NCI-H2227 treated with DMSO at 0.1 percent for 48 hours (cell line): ENCODE measurements around the gene APRT.
"Not testable (repeated sequence)": the region's sequence is repeated elsewhere in the genome, so short reads cannot be mapped to it uniquely, and the experiment has no call there.

Experiments
- DNase-seq: peaks from one replicate; lab custom pipeline; 2025; lab: John Stamatoyannopoulos, UW

APRT gene

GRCh38 chr16:88788749-88789148, 23.0 kb downstream of the APRT start:
- not testable (repeated sequence) for DNase-seq

DNA sequence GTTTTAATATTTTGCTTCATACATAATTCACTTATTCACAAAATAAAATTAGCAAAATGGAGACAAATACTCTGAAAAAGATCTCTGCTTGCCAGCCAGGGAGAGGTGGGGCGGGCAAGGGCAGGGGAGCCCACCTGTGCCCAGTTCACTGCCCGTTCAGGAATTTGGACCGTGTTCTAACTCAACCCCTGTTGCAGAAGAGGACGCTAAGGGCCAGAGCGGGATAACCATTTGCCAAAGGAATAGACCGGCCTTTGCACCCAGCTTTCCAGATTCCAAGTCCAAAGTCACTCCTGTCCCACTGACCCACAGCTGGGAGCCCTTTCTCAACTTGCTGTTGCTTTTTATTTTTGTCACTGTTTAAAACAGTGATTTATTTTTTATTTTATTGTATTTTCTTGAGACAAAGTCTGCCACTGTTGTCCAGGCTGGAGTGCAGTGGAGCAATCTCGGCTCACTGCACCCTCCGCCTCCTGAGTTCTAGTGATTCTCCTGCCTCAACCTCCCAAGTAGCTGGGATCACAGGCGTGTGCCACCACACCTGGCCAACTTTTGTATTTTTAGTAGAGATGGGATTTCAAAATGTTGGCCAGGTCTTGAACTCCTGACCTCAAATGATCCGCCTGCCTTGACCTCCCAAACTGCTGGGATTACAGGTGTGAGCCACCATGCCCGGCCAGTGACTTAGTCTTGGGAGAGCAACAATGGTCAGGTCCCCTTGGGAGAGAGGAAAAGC, 24.0 kb downstream of the APRT start:
- no peak for DNase-seq

DNA sequence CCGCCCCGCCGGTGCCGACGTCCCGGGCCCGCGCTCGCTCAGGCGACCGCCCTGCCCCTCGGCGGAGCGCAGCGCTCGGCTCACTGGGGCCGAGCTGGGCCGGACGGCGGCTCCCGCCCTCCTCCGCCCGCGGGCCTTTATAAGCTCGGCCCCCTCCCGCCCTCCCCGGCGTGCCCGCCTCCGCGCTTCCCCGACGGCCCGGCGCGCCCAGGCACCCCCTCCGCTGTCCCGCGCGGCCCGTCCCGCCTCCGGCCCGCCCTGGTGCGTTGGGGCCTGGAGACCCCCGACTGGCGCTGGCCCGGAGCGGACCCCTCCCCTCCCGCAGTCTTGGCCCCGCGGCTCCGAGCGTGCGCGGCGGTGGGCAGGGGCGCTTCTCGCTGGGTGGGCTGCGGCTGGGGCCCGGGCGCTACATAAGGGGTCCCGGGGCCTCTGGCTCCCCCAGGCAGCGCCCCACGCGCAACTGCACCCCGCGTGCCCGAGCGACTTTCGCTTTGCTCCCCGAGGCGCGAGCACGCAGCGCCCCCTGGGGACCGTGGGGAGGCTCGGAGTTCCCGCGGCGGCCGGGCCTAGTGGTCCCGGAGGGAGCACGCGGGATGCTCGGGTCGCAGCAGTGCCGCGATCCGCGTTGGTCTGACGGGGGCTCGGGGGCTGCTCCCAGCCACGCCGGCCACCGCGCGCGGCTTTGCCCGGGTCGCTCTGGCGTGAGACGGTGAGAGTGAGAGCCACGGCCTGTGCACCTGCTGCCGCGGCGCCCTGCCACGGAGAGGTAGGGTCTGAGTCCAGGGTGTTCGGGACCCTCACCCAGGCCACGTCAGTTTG, 26.4 kb downstream of the APRT start, which contains the start of gene PIEZO1:
Gene PIEZO1 (minus strand): TSS at position 115 of the 819 bp plus-strand sequence. CDS start 256 bp downstream, outside the sequence.
- DNase-seq: no peak

- DNase-seq: no peak
Measured at GRCh38 chr16:88784856-88785105, 26.9 kb downstream of the APRT start.

- no peak for DNase-seq
Measured at GRCh38 chr16:88784074-88784855, 27.5 kb downstream of the APRT start.

DNA sequence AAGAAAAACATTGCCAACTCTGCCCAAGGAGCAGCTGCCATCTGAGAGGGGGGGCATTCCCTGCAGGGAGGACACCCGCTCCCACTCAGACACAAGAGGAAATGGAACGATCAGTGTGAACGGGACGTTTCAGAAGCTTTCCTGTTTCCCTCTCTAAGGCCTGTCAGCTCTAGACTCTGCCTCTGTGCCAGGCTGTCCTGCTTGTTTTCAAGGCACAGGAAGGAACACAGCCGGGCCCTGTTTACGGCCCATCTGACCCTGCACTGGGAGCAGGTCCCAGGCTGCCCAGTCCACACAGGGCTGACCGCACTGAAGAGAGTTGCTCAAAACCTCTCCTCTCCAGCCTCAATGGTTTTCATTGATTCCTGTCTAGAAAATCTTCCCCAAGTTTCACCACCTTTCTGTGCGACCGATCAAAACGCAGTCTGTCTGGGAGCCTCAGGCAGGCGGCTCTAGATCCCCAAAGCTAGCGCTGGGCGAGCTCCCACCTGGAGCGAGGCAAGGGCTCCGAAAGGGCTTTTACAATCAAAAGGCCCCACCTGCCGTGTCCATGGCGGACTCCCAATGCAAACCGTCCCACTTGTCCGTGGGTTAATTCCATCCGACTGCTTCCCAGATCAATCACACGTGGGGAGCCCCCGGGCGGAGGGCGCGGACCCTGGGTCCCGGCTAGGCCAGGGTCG, 28.2 kb downstream of the APRT start:
- no peak for DNase-seq

DNA sequence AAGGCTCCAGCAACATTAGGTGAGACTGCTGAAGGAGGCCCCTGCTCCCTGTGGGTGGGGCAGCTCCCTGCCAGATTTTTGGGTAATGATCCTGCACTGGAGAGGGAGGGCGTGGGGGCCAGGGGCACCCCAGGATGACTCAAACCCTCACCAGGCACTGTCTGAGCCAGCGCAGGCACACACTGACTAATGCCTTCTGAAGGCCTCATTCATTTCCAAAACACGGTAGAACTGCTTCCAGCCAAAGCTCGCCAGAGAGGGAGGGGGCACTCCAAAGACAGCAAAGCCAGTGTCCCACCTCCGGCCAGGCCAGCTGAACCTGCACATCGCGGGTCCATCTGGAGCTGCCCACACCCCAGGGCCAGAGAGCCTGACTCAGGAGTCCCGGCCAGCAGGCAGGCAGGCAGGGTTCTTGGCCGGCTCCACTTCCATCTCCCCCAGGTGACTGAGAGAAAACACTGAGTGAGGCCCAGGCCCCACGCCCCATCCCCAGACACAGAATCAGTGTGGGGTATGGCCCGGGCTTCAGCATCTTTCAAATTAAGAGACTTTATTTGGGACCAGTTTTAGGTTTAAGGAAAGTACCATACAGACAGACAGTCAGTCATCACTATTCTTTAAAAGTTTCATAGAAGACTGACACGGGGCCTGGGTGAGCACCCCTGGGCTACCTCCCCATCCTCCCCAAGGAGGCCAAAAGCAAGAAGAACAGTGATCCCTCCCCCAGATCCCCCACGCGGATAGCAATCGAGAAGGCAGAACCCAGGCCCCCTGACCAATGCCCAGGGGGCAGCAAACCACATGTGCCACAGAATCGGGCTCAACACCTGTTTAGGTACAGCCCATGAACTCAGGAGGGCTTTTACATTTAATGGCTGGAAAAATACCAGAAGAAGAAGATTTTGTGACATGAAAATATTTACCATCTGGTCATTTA, 29.0 kb downstream of the APRT start:
- no peak for DNase-seq

- DNase-seq: no peak
Measured at GRCh38 chr16:88781140-88782077, 30.3 kb downstream of the APRT start.

DNA sequence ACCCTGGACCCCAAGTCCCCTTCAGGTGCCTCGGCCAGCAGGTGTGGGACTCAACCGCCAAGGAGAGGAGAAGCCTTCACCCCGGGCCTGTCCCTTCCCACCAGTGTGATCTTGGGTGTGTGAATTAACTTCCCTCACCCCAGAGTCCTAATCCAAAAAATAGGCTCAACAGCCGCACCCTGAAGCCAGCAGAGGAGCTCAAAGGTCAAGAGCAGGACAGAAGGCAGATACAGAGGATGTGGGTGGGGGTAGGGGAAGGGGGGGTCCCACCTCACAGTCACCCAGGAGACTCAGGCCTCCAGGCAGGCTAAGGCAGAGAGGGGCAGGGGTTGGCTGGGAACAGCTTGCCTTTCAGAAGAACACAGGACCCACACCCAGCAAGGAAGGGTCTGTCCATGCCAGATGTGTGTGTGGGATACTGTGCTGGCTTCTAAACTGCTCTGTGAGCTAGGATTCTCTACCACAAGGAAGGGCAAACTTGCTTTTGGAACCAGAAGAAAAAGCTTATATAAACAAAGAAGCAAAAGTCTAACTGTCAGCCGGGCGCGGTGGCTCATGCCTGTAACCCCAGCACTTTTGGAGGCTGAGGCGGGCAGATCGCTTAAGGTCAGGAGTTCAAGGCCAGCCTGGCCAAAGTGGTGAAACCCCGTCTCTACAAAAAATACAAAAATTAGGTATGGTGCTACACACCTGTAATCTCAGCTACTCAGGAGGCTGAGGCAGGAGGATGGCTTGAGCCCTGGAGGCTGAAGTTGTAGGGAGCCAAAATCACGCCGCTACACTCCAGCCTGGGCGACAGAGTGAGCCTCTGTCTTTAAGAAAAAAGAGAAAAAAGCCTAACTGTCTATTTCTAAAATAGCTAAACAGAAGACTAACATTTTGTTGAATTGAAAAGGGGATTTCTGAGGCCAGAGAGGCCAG, 31.3 kb downstream of the APRT start:
- DNase-seq: no peak

- DNase-seq: no peak
Measured at GRCh38 chr16:88779406-88780141, 32.2 kb downstream of the APRT start.

DNA sequence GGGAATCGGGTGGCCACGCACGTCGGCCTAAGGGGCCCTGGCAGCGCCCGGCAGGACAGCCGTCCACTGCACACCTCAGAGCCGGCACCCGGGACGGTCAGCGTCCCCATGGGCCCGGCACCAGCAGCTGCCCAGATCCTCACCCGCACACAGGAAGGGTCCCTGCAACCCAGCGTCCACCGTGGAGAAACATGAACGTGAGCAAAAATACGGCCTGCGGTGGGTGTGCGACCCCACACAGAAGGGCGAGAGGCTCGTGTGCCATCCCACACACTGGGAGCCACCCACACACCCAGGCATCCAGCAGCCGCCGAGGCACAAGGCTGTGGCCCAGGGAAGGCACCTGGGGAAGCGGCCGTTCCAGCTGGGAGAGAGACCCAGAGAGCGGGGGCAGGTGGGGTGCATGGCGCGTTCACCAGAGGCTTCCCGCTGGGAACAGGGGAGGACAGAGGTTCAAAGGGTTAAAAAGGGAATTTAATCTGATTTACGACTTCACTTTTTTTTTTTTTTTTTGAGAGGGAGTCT, 33.1 kb downstream of the APRT start:
- no peak for DNase-seq

GRCh38 chr16:88778271-88778525, 33.5 kb downstream of the APRT start:
- DNase-seq: no peak

DNA sequence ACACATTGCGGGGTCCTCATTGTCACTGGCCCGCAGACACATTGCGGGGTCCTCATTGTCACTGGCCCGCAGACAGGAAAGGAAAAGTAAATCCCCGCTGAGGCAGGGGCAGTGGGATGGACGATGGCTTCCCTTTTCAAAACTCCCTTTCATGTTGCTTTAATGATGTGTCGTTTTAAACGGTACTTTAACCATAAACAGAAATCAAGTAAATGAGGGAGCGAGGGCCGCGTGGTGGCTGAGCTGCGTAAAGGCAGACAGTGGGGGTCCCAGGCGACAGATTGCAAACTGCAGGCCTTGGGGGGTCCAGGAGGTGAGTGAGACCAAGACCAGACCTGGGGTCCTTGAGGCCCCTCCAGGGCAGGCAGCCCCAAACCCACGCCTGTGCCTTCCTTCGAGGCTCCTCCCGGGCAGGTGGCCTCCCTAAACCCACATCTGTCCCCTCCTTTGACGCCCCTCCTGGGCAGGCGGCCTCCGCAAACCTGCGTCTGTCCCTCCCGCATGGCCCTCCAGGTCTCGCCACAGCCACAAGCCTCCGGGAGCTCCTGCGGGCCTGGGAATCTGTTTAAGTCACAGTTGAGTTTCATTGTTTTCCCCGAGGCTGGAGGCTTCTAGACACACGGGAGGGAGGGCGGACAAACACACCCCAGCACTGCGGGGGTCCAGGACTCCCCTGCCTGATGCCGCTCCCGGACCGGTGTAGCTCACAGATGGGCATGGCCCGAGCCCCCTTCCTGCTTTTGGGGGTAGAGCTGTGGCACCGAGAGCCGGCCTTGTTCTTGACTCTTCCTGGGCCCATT, 34.1 kb downstream of the APRT start:
- no peak for DNase-seq

GRCh38 chr16:88775825-88776224, 35.9 kb downstream of the APRT start:
- no peak for DNase-seq

DNA sequence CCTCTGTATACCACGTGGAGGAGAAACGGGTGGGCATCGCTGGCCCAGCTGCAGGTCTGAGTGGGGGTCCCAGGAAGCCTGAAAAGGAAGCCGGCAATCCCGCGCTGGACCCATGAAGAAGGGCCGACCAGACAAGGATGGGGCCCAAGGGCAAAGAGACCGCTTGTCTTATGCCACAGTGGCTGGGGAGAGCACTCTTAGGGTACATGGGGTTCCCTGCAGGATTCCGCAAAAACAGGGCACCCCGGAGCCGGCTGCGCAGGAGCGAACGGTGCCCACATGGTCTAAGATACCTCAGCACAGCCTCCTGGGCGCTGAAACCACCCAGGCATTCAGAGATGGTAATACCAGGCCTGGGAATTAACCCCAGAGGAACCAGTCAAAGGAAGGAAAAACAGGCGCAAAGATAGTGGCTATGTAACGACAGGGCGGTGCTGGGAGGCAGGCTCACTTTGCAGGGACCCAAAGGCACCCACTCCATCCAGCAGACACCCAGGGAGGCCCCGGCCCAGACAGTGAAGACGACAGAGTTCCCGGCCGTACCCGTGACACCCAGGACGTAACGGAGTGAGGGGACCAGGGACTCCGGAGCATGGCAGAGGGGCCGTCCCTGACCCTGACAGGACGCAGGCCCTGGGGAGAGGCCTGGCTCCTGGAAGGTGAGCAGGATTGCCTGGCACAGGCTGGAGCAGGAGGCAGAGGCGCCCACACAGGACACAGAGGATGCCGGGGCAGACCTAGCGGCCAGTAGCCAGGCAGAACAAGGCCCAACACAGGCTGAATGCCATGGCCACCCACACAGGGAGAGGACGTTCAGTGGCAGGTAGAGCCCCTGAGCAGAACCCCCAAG, 37.0 kb downstream of the APRT start:
- DNase-seq: no peak

DNA sequence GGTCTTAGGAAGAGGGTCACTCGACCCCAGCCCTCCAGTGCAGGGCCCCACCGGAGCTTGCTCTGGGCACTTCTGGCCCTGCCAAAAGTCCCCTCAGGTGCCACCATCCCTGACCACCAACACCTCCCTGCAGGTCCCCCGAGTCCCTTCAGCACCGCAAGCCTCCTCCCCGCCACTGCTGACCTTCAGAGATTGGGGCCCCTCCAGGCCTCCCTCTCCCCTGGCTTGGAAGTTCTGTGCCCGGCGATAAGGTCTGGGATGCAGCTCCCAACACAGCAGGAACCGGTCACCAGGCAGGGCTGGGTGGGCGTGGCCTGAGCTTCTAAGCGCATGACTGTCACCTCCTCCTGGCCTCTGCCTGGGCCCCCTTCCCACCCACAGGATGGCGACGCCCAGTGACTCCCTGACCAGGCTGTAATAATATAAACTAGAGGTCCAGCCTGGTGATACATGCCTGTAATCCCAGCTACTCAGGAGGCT, 37.9 kb downstream of the APRT start:
- DNase-seq: no peak
